T-helper 1 cell treated with Interleukin-12 subunit alpha and Interleukin-12 subunit beta and Interleukin-4 antibody, amounts not matched to agents 30 ng/mL and 1 ng/mL, for 36 hours (primary cell): Measurements from ENCODE around the gene CDK14. TPM values are rescaled to one million over a fixed set of nuclear protein-coding genes. Genes with fewer than 3 reads are reported as not detected.
"Not testable (repeated sequence)": the region's sequence is repeated elsewhere in the genome, so short reads cannot be mapped to it uniquely, and the experiment has no call there.

ENCODE experiments used
- intact Hi-C: fragments of 100-400 bp; cut with micrococcal nuclease; formaldehyde crosslinking; loops from one replicate; pipeline ENCODE4 v1.15.1; 2024
- total RNA-seq: library from RNA; stranded (reverse); gene quantifications from 2 replicates; pipeline ENCODE4 v1.2.3, GENCODE V29; 2022

Gene CDK14
- total RNA-seq, 1 donor from 2014 or later, result 0.34 TPM

DNA sequence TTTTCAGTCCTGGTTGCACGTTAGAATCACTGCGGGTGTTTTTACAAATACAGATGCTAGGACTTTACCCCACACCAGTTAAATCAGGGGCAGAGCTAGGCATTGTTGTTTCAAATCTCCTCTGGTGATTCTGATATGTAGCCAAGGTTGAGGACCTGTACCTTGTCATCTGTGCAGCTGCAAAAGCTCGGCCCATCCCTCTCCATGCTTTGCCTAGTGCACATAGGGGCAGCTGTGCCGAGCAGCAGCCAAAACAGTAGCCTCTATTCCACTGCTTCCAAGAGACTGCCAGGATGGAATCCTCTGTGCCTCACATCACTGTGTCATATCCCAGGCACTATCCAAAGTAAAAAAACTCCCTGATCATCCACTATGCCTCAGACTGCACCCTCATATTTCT lies 181.3 kb downstream of the CDK14 start:
- intact Hi-C loops, result no loop called here

DNA sequence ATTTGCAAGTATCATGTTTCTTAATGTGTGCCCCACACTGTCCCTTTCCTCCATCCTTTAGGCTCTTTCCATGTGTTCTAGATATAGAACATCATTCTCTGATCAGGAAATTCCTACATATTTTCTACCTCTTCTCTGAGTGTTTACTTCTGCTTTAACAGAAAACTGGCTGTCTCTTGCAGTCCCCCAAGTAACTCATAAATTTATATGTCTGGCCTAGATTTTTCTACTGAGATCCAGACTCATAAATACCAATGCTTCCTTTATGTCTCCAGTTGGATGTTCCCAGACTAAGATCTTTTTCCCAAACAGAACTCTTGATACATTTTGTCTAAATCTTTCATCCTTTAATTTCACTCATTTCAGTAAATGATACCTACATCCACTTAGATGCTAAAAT lies 181.8 kb downstream of the CDK14 start:
- intact Hi-C loops, result no loop called here

DNA sequence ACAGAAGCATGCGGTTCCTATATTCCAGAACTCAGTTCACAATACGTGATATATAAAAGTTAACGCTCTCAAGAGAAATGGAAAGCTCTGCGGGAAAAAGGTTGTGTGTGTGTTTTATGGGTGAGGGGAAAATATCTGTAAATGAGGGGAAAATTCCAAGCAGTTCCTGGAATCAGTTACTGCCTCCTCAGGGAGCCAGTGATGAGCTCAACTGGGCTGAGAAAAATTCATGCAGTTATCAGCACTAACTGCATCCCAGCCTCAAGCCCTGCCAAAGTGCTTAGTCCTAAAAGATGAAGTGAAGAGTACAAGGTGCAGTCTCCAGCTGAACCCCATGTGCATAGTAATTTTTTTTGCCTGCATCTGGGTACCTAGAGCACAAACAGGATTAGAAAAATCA lies 191.9 kb downstream of the CDK14 start:
- intact Hi-C loops, result no loop called here

DNA sequence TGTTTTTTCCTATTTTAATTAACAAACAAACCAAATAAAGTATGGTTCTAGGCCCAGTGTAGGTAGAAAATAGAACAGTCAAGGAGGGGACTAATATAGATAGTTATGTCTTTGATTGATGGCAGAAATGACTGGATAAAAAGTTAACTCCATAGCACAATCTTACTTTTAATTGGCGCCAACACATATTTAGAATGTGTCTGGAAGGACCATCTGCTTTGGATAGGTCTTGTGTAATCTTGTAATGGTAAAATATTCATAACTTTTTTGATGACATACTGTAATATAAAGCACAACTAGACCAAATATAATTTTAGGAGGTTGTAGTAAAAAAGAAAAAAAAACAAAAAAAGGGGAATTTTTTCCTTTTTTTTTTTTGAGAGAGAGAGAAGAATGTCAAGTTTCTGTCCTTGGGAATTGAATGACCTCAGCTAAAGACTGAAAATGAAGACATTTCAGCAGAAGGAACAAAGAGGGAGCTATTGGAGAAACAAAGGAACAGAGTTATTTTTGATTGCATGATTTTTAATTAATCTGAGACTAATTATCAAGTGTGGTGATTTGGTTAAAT lies 193.7 kb downstream of the CDK14 start:
- intact Hi-C loops, result no loop called here

GRCh38 chr7:90791596-90791995 lies 195.5 kb downstream of the CDK14 start:
- intact Hi-C loops, result no loop called here

DNA sequence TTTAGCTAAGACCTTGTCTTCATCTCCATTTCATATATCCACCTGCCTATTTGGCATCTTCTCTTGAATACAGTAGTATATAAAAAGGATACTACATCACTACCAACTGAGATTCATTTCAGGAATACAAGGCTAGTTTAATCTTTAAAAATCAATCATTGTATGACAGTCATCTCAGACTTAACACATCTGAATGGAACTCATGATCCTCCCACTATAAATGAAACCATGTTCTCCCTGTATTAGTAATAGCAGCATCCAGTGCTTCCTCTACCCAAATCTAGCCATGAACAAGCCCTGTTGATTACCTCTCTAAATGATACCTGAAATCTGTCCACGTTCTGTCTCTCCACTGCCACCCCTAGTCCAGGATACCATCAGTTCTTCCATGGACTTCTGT lies 196.2 kb downstream of the CDK14 start:
- intact Hi-C loops, result no loop called here

GRCh38 chr7:90794234-90794633 lies 198.1 kb downstream of the CDK14 start:
- intact Hi-C loops, result not testable (repeated sequence)

GRCh38 chr7:90797596-90797995 lies 201.5 kb downstream of the CDK14 start:
- intact Hi-C loops, result no loop called here

DNA sequence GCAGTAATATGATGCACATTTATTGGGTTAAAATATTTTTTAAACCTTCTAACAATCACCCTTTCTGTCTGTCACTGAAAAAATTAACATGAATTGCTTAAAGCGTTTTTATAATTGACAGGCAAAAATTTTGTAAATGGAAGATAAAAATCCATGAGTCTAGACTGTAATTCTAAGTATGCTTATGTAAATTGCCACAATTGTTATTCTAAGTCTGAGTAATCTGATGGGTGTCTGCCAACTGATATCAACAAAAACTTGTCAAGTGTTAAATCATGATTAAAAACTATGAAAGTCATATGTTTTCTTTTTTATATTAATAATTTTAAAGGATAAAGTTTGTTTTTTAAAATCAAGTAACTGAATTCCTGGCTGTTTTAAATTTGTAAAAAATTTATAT lies 208.2 kb downstream of the CDK14 start:
- intact Hi-C loops, result no loop called here

DNA sequence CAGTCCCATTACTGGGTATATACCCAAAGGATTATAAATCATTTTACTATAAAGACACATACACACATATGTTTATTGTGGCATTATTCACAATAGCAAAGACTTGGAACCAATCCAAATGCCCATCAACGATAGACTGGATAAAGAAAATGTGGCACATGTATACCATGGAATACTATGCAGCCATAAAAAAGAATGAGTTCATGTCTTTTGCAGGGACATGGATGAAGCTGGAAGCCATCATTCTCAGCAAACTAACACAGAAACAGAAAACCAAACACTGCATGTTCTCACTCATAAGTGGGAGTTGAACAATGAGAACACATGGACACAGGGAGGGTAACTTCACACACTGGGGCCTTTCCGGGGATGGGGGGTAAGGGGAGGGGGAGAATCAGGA lies 219.4 kb downstream of the CDK14 start:
- intact Hi-C loops, result not testable (repeated sequence)

- intact Hi-C loops, result no loop called here
These were observed 220.5 kb downstream of the CDK14 start for GRCh38 chr7:90816511-90817142.

DNA sequence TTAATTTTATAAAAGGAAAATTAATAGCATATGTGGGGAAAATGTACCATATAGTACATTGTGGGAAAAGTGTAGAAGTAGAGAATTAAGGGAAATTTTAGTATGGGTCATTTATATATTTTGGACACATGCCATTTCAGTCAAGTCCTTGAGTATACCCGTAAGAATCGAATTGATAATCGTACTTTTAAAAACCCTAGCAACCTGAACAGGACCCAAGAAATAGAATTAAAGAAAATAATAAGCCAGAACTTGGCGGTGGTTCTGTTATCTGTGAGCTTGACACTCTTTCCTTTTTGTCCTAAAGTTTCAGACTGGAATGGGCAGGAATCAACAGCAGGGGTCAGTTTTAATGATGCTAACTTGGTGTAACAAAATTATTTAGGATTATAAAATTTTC lies 221.0 kb downstream of the CDK14 start:
- intact Hi-C loops, result no loop called here

GRCh38 chr7:90817846-90818245 lies 221.7 kb downstream of the CDK14 start:
- intact Hi-C loops, result no loop called here

DNA sequence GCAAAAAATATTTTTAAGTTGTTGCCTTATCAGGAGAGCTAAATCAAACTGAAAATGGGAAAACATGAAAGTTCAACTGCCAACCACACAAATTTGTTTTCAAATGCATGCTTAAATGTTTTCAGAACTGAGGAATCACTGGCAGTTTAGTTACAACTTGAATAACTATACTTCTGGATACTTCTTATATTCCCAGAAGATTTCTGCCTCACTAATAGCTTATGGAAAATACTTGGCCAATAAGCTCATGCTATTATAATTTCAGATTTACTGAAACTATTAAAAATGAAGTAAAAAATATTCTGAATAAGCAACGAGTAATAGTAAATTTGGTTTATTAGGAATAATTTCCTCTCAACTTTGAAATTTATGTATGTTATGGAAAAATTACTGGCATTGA lies 222.2 kb downstream of the CDK14 start:
- intact Hi-C loops, result no loop called here

DNA sequence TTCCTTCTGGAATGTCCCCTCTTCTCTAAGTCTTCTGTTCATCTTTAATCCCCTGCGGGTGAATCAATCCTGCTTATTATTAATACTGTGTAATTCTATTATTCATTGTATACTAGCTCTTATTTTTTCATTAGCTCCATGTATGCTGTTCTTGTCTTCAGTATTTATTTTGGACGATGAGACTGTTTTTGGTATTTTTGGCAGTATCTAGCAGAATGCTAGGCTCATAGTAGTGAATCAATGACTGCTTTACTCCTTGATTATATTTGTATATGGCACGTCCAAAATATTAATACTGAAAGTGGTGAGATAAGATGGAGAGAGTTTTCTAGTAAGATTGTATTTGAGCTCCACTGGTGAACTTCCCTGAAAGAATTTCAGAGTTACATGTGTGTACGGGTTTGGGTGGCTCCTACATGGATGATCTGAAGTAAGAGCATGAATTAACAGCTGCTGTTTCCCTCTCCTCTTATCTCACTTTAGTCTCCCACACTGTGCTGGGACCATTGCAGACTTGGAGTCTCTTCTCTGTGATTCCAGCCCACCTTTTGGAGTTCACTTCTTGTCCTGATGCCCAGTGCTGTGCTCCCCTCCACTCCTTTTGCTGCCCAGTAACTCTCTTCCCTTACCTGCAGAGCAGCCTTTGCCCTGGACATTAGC lies 226.0 kb downstream of the CDK14 start:
- intact Hi-C loops, result no loop called here

DNA sequence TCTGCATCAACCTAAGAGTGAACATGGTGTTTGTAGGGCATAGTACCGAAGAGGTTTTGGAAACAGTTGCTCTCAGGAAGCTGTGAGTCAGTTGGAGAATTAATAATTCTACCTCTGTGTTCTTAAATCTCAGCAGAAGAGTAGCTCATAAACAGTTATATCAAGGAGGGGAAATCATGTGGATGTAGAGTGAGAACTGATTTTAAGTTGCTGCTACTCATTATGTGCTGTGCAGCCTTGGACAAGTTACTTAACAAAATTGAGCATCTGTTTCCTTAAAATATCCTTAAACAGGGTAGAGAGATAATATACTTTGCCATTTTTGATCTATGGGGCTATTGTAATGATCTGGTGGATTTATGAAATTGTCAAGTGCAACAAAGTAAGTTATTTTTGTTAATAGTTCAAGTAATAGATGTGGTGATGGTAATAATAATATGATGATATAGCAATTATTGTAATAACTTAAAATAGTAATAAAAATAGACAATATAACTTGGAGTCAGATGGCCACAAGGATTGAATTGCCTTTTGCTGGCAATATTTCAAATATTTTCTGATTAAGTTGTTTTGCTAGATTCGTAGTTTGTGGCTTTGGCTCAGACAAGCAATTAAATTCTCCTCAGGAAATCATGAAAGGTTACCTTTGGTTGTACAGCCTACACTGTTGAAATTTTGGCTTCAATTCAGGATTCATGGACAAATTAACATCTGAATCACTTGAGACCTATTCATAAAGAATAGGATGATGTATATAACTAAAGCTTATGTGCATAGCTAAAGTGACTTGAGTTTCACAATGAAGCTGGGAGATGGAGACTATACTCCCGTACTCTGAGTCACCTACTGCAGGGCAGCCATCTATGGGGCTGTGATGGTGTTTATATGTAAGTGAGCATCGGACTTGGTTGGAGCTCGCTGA lies 228.5 kb downstream of the CDK14 start:
- intact Hi-C loops, result no loop called here

GRCh38 chr7:90825779-90826178 lies 229.7 kb downstream of the CDK14 start:
- intact Hi-C loops, result no loop called here

GRCh38 chr7:90828601-90829000 lies 232.5 kb downstream of the CDK14 start:
- intact Hi-C loops, result no loop called here

DNA sequence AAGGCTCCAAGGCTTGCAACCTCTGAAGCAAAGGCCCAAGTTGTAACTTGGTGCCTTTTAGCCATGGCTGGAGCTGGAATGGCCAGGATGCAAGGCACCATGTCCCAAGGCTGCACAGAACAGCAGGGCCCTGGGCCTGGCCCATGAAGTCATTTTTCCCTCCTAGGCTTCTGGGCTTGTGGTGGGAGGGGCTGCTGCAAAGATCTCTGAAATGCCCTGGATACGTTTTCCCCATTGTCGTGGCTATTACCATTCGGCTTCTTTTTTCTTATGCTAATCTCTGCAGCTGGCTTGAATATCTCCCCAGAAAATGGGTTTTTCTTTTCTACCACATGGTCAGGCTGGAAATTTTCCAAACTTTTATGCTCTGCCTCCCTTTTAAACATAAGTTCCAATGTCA lies 234.2 kb downstream of the CDK14 start:
- intact Hi-C loops, result no loop called here

DNA sequence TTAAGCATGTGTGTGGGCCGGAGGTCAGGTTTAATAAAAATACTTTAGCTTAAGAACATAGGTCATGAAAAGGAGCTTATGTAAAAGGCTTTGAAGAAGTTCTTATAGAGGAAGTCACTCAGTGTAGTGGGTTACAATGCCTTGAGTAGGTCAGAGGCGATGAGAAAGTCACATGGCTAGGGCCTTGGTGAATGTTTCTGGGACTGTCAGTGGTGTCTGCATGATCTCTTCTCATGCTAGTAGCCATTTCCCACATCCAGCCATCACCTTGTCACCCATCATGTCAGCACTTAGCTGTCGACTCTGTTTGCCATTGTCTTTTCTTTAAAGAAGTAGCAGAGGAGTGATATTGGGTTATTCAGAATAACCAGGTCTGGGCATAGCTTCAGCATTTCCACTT lies 236.6 kb downstream of the CDK14 start:
- intact Hi-C loops, result no loop called here

DNA sequence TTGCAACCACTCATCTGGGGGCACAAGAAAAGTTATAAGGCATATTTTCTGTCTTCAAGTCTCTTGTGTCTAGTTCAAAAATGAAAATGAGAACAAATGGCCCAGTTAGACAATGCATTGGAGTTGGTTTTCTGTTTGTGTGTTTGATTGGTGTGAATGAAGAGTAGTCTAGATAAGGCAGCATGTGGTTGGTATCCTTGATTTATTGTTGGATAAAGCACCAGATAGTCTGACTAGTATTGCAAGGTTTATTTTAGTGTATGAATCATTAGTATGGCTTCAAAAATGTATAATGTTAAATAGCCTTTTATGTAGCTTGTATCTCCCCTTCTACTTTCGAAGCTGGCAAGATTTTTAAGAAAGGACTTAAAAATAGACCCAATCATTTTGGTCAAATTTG lies 237.3 kb downstream of the CDK14 start:
- intact Hi-C loops, result no loop called here

DNA sequence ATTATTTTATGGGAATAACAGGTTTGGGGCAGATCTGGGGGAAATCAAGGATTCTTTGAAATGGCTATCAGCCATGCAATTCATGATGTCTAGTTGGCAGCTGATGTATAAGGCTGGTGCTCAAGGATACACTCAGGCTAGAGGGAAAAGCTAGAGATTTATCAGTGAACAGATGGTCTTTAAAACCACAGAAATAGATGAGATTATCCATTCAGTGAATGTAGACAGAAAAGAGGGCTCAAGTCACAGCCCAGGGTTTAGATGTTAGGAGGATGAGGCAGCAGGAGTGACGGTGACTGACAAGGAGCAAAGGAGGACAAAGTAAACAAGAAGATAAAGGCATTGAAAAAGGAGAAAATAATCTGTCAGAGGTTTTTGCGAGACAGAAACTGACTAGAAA lies 238.7 kb downstream of the CDK14 start:
- intact Hi-C loops, result no loop called here
